Endothelial cell (in vitro differentiated cells): Measurements from ENCODE around the gene RCBTB1. TPM values are rescaled to one million over a fixed set of nuclear protein-coding genes. Genes with fewer than 3 reads are reported as not detected.
A peak's percentile ranks its signal among the peaks of the same experiment; 100 is the strongest.

Source experiments
- DNase-seq: peaks from one replicate; pipeline ENCODE4 v3.0.0; 2021; ENCODE audit warnings: low spot score
- H3K27ac Mint-ChIP-seq: one replicate; pipeline ENCODE4 v1.8.0; 2021; ENCODE audit warnings: mixed read lengths, inconsistent platforms; ENCODE audit not compliant: unreplicated experiment
- H3K27me3 Mint-ChIP-seq: one replicate; pipeline ENCODE4 v1.8.0; 2021; ENCODE audit warnings: mild to moderate bottlenecking, moderate library complexity, mixed read lengths, inconsistent platforms; ENCODE audit not compliant: unreplicated experiment
- H3K36me3 Mint-ChIP-seq: one replicate; pipeline ENCODE4 v1.8.0; 2021; ENCODE audit warnings: mild to moderate bottlenecking, low read depth, mixed read lengths, inconsistent platforms; ENCODE audit not compliant: unreplicated experiment
- H3K4me1 Mint-ChIP-seq: one replicate; pipeline ENCODE4 v1.8.0; 2021; ENCODE audit warnings: mild to moderate bottlenecking, mixed read lengths, inconsistent platforms; ENCODE audit not compliant: unreplicated experiment
- H3K4me3 Mint-ChIP-seq: one replicate; pipeline ENCODE4 v1.8.0; 2021; ENCODE audit warnings: mild to moderate bottlenecking, mixed read lengths, inconsistent platforms; ENCODE audit not compliant: unreplicated experiment
- H3K9me3 Mint-ChIP-seq: one replicate; pipeline ENCODE4 v1.8.0; 2021; ENCODE audit warnings: mixed read lengths, inconsistent platforms; ENCODE audit not compliant: unreplicated experiment
- CTCF ChIP-seq: fragments of 200-600 bp; sonication (generic); IDR thresholded peaks from one replicate; pipeline ENCODE4 v1.5.0; 2021; ENCODE audit warnings: antibody characterized with exemption; ENCODE audit not compliant: unreplicated experiment
- long read RNA-seq: library from polyadenylated mRNA; unstranded; transcript quantifications from one replicate; pipeline ENCODE4 v2.0.0, GENCODE V29; 2020; ENCODE audit not compliant: unreplicated experiment
- total RNA-seq: library from RNA; stranded (reverse); fragmentation: NEBNext Ultra II Directional; extraction: Animal tissue kit (Norgen Biotek cat#: 25700); gene quantifications from one replicate; pipeline ENCODE4 v1.2.1, GENCODE V29; 2021; ENCODE audit not compliant: unreplicated experiment

RCBTB1 gene
- 41.2 TPM for total RNA-seq
- long read RNA-seq, full-length matches to known transcripts = 2 of 3 reads
- long read RNA-seq, partial matches to known transcripts = 1 of 3 reads
- long read RNA-seq, other reads (novel, unspliced or antisense) = 0 of 3 reads

DNA sequence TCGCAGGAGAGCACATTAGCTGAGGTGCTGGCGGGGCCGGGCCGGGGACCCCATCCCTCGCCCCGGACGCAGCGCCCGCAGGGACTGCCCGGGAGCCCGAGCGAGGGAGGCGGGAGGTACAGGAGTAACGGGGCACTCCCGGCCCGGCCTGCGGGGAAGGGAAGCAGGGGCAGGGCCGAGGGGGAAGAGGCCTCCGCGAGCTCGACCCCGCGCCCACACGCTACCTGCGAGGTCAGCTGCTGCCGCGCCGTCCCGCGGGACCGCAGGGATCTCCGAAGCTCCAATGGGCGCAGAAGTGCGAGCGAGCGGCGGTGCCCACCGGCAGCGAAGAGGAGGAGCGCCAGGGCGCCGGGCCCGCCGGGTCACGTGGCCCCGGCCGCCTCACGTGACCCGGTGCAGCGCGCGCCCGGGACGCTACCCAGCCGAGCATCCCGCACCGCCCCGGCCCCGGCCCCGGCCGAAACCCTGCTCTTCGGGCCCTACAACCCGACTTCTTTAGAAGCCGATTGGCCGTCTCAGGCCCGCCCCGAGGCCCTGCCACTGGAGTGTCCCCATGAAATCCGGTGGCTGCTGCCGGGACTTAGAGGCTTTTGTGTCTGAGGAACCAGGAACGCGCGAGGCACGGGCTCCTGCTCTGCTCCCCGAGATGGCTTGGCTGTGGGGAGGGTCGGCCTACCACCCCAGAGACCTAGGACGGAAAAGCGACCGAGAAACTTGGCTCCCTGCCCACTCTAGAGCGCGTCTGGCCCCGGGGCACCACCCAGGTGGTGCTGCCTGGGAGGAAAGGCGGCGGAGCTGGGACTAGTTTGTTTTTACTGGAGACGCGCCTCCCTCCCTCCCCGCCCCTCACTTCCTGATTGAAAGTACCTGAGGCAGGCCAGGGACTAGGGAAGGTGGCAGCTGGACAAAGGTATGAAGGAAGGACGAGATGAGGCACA, at the start of gene RCBTB1:
TSS of gene RCBTB1 (minus strand) at position 339 of the 938 bp plus-strand sequence. CDS start 18,279 bp downstream, outside the sequence.
- Mint-ChIP-seq H3K4me1 (peaks cover 15% of the 10 kb centered on the region), H3K4me3 (peak within 1 kb of the TSS; percentile 97), H3K36me3 (peaks cover 25% of the 10 kb centered on the region), H3K27me3 (peaks cover 8% of the 10 kb centered on the region), H3K9me3 (no peaks in the 10 kb centered on the region), H3K27ac (peak within 1 kb of the TSS; percentile 87)
- no peak for TF ChIP-seq CTCF
- DNase-seq = peak; percentile 67

GRCh38 chr13:49633710-49634109, 48.4 kb upstream of the RCBTB1 start:
- no peaks in the 10 kb centered on the region for H3K9me3 Mint-ChIP-seq
- H3K4me1 Mint-ChIP-seq = peaks cover 17% of the 10 kb centered on the region
- no peak overlapping the region for H3K27ac Mint-ChIP-seq
- H3K27me3 Mint-ChIP-seq = peaks cover 5% of the 10 kb centered on the region
- H3K36me3 Mint-ChIP-seq = peaks cover 3% of the 10 kb centered on the region
- TF ChIP-seq CTCF = no peak
- H3K4me3 Mint-ChIP-seq = no peak overlapping the region
- DNase-seq = no peak

DNA sequence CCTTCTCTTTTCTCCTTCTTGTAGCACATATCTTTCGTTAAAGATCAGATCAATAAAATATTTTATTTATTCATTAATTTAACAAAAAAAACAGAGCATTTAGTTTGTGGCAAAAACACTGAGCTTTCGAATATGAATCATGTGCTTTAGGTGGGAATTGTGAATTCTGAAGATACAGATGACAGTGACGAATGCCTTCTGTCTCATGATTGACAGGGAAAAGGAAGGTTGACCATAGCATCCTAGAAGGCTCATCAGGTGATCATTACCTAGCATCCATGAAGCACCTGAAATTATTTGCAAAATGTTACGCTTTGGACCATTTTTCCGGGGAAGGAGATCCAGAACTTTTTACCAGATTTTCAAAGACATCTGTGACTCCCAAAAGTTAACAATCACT, 46.8 kb upstream of the RCBTB1 start:
- H3K9me3 Mint-ChIP-seq = no peaks in the 10 kb centered on the region
- no peak for DNase-seq
- peaks cover 5% of the 10 kb centered on the region for H3K27me3 Mint-ChIP-seq
- no peak overlapping the region for H3K4me3 Mint-ChIP-seq
- H3K27ac Mint-ChIP-seq = no peak overlapping the region
- H3K36me3 Mint-ChIP-seq = peaks cover 3% of the 10 kb centered on the region
- peaks cover 26% of the 10 kb centered on the region for H3K4me1 Mint-ChIP-seq
- TF ChIP-seq CTCF = no peak

DNA sequence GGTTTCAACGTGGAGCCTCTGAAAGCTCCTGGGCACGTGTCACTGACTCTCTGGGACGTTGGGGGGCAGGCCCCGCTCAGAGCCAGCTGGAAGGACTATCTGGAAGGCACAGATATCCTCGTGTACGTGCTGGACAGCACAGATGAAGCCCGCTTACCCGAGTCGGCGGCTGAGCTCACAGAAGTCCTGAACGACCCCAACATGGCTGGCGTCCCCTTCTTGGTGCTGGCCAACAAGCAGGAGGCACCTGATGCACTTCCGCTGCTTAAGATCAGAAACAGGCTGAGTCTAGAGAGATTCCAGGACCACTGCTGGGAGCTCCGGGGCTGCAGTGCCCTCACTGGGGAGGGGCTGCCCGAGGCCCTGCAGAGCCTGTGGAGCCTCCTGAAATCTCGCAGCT, 45.2 kb upstream of the RCBTB1 start:
- Mint-ChIP-seq H3K9me3 (no peaks in the 10 kb centered on the region), H3K4me3 (no peak overlapping the region), H3K27ac (no peak overlapping the region), H3K4me1 (peaks cover 31% of the 10 kb centered on the region), H3K27me3 (peaks cover 5% of the 10 kb centered on the region), H3K36me3 (peaks cover 3% of the 10 kb centered on the region)
- DNase-seq = no peak
- no peak for TF ChIP-seq CTCF

GRCh38 chr13:49629947-49630346, 44.6 kb upstream of the RCBTB1 start:
- no peak for TF ChIP-seq CTCF
- no peak overlapping the region for H3K27ac Mint-ChIP-seq
- peak overlapping the region; percentile 19 for H3K4me3 Mint-ChIP-seq
- DNase-seq = no peak
- H3K9me3 Mint-ChIP-seq = no peaks in the 10 kb centered on the region
- H3K27me3 Mint-ChIP-seq = peaks cover 3% of the 10 kb centered on the region
- H3K36me3 Mint-ChIP-seq = no peaks in the 10 kb centered on the region
- H3K4me1 Mint-ChIP-seq = peaks cover 31% of the 10 kb centered on the region
